Sciatic nerve (tissue), 2 donors: ENCODE data around the gene ANKRD24. TPM values are rescaled to one million over a fixed set of nuclear protein-coding genes. Genes with fewer than 3 reads are reported as not detected.
"Not testable (repeated sequence)": the region's sequence is repeated elsewhere in the genome, so short reads cannot be mapped to it uniquely, and the experiment has no call there.

Source experiments
- ATAC-seq: fragments of 200-7000 bp; cut with Tn5 transposase; one replicate; pipeline ENCODE4 v1.9.1; 2020; ENCODE audit warnings: mild to moderate bottlenecking, moderate library complexity
- DNase-seq: peaks from one replicate; pipeline ENCODE4 v3.0.0-alpha.2; 2020; ENCODE audit warnings: low spot score
- intact Hi-C: fragments of 100-400 bp; cut with DNase I; formaldehyde crosslinking; loops from one replicate; pipeline ENCODE4 v1.14.2; 2022
- total RNA-seq: library from RNA; stranded (reverse); fragmentation: NEBNext Ultra II Directional; extraction: Animal tissue kit (Norgen Biotek cat#: 25700); gene quantifications from one replicate; pipeline ENCODE4 v1.2.1, GENCODE V29; 2021
- donor health status: DM: no; HTN: no; CAD: no.
- donor health status: DM: no; HTN: no; CAD: no.

Gene ANKRD24
- total RNA-seq, 1 donor from 2014 or later: 1.3 TPM

GRCh38 chr19:4194353-4194752, 11.9 kb downstream of the ANKRD24 start:
- no peak for DNase-seq
- intact Hi-C loops: no loop called here
- no peak for ATAC-seq

- ATAC-seq (no peak), DNase-seq (no peak)
- intact Hi-C loops: no loop called here
Observed at GRCh38 chr19:4196009-4196408, 13.5 kb downstream of the ANKRD24 start.

DNA sequence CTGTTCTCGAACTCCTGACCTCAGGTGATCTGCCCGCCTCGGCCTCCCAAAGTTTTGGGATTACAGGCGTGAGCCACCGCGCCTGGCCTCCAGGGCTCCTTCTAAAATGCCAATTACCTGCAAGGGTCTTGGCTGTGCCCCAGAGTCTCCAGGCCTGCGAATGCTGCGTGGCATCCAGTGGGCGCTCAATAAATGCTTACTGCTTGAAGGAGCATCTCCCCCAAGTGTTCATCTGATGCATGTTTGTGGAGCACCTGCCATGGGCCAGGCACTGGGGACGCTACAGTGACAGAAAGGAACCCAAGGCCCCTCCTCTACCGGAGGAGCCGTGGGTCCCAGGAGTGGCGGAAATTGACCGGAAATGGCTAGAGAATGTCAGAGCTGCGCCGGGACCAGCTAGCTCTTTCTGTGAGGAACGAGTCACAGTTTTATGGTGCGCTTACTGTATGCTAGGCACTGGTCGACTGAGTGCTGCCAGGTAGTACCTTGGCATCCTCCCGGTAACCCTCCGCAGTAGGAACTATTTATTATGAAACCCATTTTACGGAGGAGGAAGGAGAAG, 14.2 kb downstream of the ANKRD24 start:
- ATAC-seq: no peak
- intact Hi-C loops: no loop called here
- no peak for DNase-seq

GRCh38 chr19:4197228-4197624, 14.7 kb downstream of the ANKRD24 start:
- ATAC-seq (no peak), DNase-seq (no peak)
- intact Hi-C loops: no loop called here

- intact Hi-C loops: no loop called here
- ATAC-seq (no peak), DNase-seq (no peak)
Observed at GRCh38 chr19:4197625-4198466, 15.4 kb downstream of the ANKRD24 start.

GRCh38 chr19:4198467-4199126, 16.1 kb downstream of the ANKRD24 start:
- ATAC-seq (no peak), DNase-seq (no peak)
- intact Hi-C loops: no loop called here

GRCh38 chr19:4199699-4200293, 17.3 kb downstream of the ANKRD24 start:
- ATAC-seq (no peak), DNase-seq (no peak)
- intact Hi-C loops: loop anchor here (10.0 kb wide), 1 partner anchor 215 kb away; the partner anchor contains the start of gene EEF2

- intact Hi-C loops: loop anchor here (10.0 kb wide), 1 partner anchor 216 kb away; the partner anchor contains the start of gene EEF2
- no peak for ATAC-seq
- no peak for DNase-seq
Observed at GRCh38 chr19:4200940-4201542, 18.6 kb downstream of the ANKRD24 start.

DNA sequence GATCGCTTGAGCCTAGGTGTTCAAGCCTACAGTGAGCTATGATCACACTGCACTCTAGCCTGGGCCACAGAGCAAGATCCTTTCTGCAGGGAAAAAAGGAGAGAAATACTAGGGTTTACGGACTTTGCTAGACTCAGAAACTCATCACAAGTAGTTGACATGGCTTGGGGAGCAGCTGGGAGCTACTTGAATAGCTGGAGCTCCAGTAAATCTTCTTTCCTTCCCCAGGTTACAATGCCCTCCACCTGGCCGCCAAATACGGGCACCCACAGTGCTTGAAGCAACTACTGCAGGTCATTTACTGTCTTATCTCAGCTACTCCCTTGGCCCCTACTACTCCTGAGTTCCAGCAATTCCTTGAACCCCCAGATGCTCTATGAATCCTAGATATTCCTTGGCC, 19.3 kb downstream of the ANKRD24 start:
- ATAC-seq (no peak), DNase-seq (no peak)
- intact Hi-C loops: loop anchor here (10.0 kb wide), 1 partner anchor 217 kb away; the partner anchor contains the start of gene EEF2

- DNase-seq: no peak
Observed at GRCh38 chr19:4206818-4207484, 24.5 kb downstream of the ANKRD24 start.

GRCh38 chr19:4208385-4209094, 26.1 kb downstream of the ANKRD24 start:
- no peak for ATAC-seq
- intact Hi-C loops: loop anchor here (10.0 kb wide), 1 partner anchor 224 kb away; the partner anchor contains the start of gene EEF2
- no peak for DNase-seq

More at GRCh38 chr19:4206818-4207484, 24.5 kb downstream of the ANKRD24 start:
- intact Hi-C loops: loop anchor here (10.0 kb wide), 1 partner anchor 222 kb away; the partner anchor contains the start of gene EEF2
- ATAC-seq: no peak

- intact Hi-C loops: no loop called here
- no peak for ATAC-seq
- DNase-seq: no peak
Observed at GRCh38 chr19:4210166-4210731, 27.8 kb downstream of the ANKRD24 start.

DNA sequence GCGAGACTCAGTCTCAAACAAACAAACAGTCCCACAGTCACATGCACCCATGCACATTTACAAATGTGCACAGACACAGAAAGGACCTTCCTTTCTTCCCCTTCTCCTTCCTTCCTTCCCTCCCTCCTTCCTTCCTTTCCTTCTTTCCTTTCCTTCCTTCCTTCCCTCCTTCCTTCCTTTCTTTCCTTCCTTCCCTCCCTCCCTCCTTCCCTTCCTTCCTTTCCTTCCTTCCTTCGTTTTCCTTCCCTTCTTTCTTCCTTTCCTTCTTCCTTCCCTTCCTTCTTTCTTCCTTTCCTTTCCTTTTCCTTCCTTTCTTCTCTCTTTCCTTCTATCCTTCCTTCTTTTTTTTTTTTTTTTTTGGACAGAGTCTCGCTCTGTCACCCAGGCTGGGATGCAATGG, 30.6 kb downstream of the ANKRD24 start:
- intact Hi-C loops: no loop called here
- ATAC-seq (no peak), DNase-seq (no peak)

- DNase-seq (no peak), ATAC-seq (no peak)
- intact Hi-C loops: no loop called here
Observed at GRCh38 chr19:4215807-4216206, 33.3 kb downstream of the ANKRD24 start.

GRCh38 chr19:4216846-4217245, 34.4 kb downstream of the ANKRD24 start:
- ATAC-seq: no peak
- intact Hi-C loops: no loop called here
- DNase-seq: no peak

GRCh38 chr19:4217429-4218264, 35.2 kb downstream of the ANKRD24 start:
- intact Hi-C loops: no loop called here
- DNase-seq: no peak
- no peak for ATAC-seq

DNA sequence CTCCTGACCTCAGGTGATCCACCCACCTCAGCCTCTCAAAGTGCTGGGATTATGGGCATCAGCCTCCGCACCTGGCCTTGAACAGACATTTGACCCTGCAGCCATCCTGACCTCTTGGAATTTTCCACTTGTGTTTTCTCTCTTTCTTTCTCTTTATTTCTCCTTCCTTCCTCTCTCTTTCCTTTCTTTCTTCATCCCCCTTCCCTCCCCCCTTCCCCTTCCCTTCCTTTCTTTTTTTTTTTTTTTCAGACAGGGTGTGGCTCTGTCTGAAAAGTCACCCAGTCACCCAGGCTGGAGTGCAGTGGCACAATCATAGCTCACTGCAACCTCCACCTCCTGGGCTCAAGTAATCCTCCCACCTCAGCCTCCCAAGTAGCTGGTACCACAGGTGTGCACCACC, 36.0 kb downstream of the ANKRD24 start:
- DNase-seq, ATAC-seq, intact Hi-C loops: not testable (repeated sequence)
